ENCODE data around the gene GLG1.
"Not testable (repeated sequence)": the region's sequence is repeated elsewhere in the genome, so short reads cannot be mapped to it uniquely, and the experiment has no call there.

Gene GLG1

DNA sequence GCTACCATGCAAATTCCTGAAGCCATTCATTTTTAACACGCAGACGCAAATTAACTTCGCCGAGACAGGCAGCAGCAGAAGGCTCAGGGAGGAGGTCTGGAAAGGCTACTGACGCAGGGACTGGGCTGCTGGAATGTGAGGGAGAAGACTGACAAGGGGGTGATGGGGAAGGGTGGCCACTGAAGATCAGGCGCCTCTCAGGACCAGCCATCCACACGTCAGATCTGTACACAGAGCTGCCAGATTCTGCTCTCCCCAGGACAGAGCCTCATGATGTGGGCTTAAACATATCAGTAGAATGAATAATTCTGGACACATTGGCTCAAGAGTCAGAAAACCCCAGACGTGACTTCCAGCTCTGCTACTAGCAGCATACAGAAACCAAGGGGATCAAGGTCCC, 160.0 kb downstream of the GLG1 start:
- DNase-seq (ENCODE audit: low read depth in 2 of 2): no peak

DNA sequence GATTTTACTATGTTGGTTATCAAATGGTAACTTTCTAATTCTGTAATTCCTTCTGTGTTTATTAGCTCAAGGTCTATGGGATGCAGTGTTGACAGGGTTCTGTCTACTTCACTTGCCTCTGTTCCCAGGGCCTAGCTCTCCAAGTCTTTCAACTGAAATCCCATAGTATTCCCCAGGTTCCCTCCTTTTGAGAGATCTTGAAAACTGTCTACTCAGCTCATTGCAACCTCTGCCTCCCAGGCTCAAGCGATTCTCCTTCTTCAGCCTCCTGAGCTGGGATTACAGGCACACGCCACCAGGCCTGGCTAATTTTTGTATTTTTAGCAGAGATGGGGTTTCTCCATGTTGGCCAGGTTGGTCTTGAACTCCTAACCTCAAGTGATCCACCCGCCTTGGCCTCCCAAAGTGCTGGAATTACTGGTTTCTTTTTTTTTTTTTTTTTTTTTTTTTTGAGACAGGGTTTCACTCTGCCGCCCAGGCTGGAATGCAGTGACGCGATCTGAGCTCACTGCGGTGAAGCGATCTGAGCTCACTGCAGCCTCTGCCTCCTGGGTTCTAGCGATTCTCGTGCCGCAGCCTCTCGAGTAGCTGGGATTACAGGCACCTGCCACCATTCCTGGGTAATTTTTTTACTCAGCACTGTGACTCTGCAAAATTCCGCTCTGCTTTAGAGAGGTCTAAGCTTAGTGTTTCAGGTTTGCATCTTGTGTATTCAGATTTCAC, 163.1 kb downstream of the GLG1 start:
- not testable (repeated sequence) for DNase-seq (ENCODE audit: low read depth in 2 of 2)

- no peak for DNase-seq (ENCODE audit: low read depth in 2 of 2)
Measured at GRCh38 chr16:74439685-74440084, 167.2 kb downstream of the GLG1 start.

- DNase-seq (ENCODE audit: low read depth in 2 of 2): no peak
Measured at GRCh38 chr16:74438492-74438979, 168.4 kb downstream of the GLG1 start.

DNA sequence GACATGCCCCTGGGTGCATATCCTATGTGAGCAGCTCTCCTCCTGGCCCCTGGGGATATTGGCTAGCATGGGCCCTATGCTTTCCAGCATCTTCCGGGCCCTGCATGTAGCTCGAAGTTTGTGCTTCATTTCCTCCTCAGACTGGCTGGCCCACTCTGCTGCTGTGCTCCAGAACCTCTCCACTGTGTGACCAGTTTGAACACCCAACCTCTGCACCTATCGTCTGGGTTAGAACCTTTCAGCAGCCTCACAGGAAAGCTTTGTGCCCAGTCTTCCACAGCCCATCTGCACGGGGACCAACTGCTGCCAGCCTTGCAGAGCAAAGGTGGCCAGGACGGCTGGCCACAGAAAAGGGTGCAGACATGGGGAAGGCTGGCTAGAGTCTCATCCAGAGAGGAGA, 175.4 kb downstream of the GLG1 start:
- no peak for DNase-seq (ENCODE audit: low read depth in 2 of 2)

DNA sequence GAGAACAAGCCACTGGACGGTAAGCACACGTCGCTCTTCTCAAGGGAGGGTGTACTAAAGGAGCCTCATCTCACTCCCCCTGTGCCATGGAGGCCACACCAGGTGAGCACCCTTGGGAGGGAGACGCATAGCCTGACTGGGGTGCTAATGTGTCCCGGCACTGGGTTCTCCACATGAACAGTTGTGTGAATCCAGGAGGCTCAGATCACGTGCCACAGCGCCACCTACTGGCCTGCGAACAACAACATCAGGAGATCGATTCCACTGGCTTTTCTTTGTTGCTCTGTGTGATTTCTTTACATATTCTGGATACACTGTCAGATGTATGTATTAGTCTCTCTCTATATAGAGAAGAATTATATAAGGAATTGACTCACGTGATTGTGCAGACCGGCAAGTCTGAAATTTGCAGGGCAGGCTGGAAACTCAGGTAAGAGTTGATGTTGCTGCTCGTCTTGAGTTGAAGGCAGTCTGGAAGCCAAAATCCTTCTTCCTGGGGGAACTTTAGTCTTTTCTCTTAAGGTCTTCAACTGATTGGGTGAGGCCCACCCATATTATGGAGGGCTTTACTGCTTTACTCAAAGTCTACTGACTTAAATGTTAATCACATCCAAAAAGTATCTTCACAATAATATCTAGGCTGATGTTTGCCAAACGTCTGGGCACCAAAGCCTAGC, 176.7 kb downstream of the GLG1 start:
- DNase-seq (ENCODE audit: low read depth in 2 of 2): peak; percentile 22 to 30

GRCh38 chr16:74428493-74428892, 178.4 kb downstream of the GLG1 start:
- DNase-seq (ENCODE audit: low read depth in 2 of 2): not testable (repeated sequence)

- DNase-seq (ENCODE audit: low read depth in 2 of 2): not testable (repeated sequence)
Measured at GRCh38 chr16:74425751-74426150, 181.2 kb downstream of the GLG1 start.

DNA sequence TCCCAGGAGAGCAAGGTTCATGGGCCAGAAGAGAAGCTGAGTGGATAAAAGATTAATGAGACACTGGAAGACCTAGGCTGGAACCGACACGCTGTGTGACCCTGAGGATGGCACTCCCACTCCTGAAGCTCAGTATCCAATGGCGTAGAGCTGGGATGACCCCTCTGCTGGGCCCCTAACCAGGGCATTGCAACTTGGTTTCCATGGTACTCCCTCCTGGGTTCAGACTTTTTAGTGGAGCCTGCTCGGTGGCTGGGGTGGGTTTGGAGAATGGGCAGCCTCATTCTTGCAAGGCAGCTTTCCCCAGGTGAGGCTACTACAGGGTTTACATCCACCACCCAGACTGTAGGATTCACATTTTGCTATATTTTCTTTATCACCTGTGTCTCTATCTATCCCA, 183.2 kb downstream of the GLG1 start:
- DNase-seq (ENCODE audit: low read depth in 2 of 2): not testable (repeated sequence)

DNA sequence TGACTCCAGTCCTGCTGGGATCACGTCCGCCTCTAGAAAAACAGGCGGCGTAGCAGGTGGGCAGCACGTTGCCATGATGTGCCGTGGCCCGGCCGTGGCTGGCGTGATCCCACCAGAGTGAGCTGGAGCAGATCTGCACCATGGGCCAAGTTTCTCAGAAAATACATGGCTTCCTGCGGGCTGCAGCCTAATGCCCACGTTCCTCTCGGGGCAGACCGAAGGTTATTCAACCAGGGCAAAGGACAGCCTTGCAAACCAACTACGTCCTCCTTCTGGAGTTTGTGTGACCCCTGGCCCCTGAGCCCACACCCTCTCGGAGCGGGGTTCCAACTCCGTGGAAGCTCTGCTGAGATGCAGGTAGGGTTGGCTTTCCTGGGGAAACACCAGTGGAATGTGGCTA, 184.8 kb downstream of the GLG1 start:
- DNase-seq (ENCODE audit: low read depth in 2 of 2): not testable (repeated sequence)

GRCh38 chr16:74421482-74421785, 185.5 kb downstream of the GLG1 start:
- not testable (repeated sequence) for DNase-seq (ENCODE audit: low read depth in 2 of 2)

- DNase-seq (ENCODE audit: low read depth in 2 of 2): not testable (repeated sequence)
Measured at GRCh38 chr16:74420612-74421481, 186.1 kb downstream of the GLG1 start, which contains the start of gene CLEC18B. TSS of gene CLEC18B (minus strand) at chr16:74421478. CDS start at chr16:74421270, 208 bp downstream.

GRCh38 chr16:74419811-74420210, 187.1 kb downstream of the GLG1 start:
- not testable (repeated sequence) for DNase-seq (ENCODE audit: low read depth in 2 of 2)

GRCh38 chr16:74417897-74418296, 189.0 kb downstream of the GLG1 start:
- not testable (repeated sequence) for DNase-seq (ENCODE audit: low read depth in 2 of 2)

GRCh38 chr16:74413920-74414319, 193.0 kb downstream of the GLG1 start:
- not testable (repeated sequence) for DNase-seq (ENCODE audit: low read depth in 2 of 2)

DNA sequence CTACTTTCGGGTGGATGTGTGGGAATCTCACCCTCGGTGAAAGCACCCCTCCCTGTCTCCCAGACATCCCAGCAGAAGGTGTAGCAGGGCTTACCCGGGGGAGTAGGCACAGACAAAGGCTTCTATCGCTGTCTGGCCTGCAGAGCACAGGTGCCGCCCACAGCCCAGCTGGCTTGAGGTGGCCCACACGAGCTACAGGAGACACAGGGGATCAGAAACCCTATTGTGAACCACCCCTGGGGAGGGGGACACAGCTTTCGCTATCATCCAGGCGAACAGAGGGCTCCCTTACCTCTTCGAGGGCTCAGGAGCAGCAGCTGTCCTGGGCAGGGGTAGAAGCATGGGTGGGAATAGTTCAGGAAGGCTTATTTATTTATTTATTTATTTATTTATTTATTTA, 193.4 kb downstream of the GLG1 start:
- DNase-seq (ENCODE audit: low read depth in 2 of 2): not testable (repeated sequence)

- not testable (repeated sequence) for DNase-seq (ENCODE audit: low read depth in 2 of 2)
Measured at GRCh38 chr16:74412775-74413390, 194.0 kb downstream of the GLG1 start.

DNA sequence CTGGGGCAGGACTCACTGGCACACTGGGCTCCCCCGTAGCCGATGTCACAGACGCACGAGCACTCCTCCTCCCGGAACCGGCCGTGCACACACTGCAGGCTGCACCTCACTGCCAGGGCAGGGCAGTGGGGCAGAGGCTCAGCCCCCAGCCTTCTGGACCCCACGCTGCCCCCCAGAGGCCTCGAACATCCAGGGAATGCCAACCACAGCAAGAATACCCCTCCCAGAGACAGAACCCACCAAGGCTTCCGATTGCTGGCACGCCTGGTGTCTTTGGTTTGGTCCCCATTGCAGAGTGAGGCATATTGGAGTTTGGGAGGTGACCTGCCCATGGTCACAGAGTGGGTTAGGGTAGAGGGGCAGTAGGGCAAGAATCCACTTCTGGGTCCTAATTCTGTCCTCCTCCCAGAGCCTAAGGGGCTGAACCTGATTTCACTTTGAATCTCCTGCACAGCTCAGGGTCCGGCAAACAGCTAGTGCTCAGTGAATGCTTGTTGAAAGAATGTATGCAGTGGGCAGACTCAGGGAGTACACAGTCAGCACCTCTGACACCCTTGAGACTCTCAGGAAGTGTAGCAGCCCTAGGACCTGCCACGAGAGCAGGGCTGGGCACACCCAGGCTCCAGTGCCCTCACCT, 194.7 kb downstream of the GLG1 start:
- DNase-seq (ENCODE audit: low read depth in 2 of 2): not testable (repeated sequence)

GRCh38 chr16:74410981-74411380, 195.9 kb downstream of the GLG1 start:
- not testable (repeated sequence) for DNase-seq (ENCODE audit: low read depth in 2 of 2)

GRCh38 chr16:74410057-74410957, 196.6 kb downstream of the GLG1 start:
- DNase-seq (ENCODE audit: low read depth in 2 of 2): not testable (repeated sequence)

Data from stimulated activated CD4-positive, alpha-beta T cell treated with anti-CD3 and anti-CD28 coated beads, Interleukin-4, amount 100 ng/mL, for 48 hours (primary cell).